GM19193 (cell line): ENCODE data around the gene FAM76A.

Experiments used
- POLR2A ChIP-seq: IDR thresholded peaks from 4 replicates; pipeline ENCODE4 v1.6.1; 2011; ENCODE audit not compliant: insufficient read depth, insufficient read length; ENCODE audit errors: extremely low read depth

FAM76A gene

GRCh38 chr1:27716262-27716895 is 9.4 kb upstream of the FAM76A start:
- no peak for TF ChIP-seq POLR2A

GRCh38 chr1:27719286-27720251 is 6.2 kb upstream of the FAM76A start:
- TF ChIP-seq POLR2A = no peak

GRCh38 chr1:27724961-27725373 is 794 bp upstream of the FAM76A start:
- no peak for TF ChIP-seq POLR2A

DNA sequence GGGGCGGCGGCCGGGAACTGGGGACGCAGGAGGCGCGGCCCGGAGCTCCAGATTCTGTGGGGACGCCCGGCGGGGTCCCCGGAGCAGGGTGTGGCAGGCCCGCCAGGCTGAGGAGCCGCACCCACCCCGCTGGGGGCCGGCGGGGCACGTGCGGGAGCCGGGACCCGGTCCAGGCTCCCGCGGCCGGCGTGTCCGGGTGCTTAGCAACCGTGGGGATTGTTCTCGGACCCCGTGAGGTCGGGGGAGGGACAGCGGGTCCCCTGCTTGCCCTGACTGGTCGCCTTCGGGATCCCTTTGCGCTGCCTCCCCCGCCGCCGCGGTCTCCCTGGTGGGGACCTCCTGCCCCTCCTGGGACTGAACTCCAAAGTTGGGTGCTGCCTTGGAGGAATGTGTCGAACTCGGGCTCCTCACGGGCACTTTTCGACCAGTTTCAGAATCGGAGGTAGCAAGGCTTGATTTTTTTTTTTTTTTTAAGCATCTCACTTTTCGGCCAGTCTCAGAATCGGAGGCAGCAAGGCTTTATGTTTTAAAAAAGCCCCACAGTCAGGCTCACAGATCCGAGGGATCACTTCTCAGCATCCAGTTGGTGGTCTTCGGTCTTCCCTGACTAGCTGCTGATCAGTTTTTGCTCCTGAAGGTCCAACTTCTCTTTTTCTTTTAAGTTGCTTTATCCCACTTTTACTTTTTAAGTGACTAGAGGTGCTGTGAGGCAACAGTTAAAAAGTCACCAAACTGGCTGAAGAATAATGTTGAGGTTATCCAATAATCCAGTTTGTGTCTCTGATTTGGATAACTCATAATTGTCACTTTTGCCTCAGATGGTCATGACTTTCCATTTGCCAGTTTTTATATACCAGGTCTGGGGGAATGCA is 648 bp downstream of the FAM76A start:
- TF ChIP-seq POLR2A = no peak

DNA sequence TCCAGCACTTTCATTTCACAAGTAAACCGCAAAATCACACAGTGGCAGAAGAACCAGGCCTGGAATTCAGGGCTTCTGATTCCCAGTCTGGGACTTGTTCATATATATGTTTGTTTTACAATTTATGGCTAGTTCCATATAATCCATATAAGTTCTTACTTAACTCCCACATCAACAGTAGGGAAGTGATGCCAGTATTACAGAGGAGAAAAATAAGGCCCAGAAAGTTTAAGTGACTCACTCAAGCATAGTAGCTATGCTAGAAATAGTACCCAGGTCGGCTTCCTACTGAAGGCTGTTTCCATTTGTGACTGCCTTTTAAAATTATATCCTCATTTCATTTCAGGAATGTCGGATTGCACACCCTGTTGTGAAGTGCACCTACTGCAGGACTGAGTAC is 1.4 kb downstream of the FAM76A start:
- no peak for TF ChIP-seq POLR2A

DNA sequence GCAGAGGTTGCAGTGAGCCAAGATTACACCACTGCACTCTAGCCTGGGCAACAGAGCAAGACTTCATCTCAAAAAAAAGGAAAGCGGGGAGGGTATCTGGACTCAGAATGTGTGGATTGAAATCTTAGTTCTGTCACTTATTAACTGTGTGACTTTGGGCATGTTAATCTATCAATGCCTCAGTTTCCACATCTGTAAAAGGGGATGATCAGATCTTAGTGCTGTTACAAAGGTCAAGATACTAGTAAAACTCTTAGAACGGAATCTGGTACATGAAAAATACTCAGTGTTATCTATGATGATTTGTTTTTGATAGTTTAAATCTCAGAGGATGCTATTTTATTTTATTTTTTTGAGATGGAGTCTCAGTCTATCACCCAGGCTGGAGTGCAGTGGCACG is 10.5 kb downstream of the FAM76A start:
- no peak for TF ChIP-seq POLR2A

GRCh38 chr1:27741121-27741520 is 15.4 kb downstream of the FAM76A start:
- TF ChIP-seq POLR2A = no peak

- TF ChIP-seq POLR2A = no peak
Observed at GRCh38 chr1:27744556-27744955, 18.8 kb downstream of the FAM76A start.

- TF ChIP-seq POLR2A = no peak
Observed at GRCh38 chr1:27745466-27745865, 19.7 kb downstream of the FAM76A start.

- TF ChIP-seq POLR2A = no peak
Observed at GRCh38 chr1:27752360-27752759, 26.6 kb downstream of the FAM76A start.

DNA sequence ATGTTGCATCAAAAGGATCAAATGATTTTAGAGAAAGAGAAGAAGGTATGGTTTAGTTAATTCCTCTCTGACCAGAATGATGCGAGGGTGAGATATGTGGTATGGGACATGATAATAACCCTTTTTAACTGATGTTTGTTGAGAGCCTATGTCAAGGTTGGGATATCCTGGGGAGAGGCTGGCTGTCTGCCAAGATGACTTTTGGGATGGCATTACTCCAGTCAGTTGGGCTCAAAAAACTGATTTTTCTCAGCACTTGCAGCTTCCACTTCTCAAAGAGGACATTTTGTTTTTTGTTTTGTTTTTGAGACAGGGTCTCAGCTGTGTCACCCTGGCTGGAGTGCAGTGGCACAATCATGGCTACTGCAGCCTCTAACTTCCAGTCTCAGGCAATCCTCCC is 29.5 kb downstream of the FAM76A start:
- no peak for TF ChIP-seq POLR2A

DNA sequence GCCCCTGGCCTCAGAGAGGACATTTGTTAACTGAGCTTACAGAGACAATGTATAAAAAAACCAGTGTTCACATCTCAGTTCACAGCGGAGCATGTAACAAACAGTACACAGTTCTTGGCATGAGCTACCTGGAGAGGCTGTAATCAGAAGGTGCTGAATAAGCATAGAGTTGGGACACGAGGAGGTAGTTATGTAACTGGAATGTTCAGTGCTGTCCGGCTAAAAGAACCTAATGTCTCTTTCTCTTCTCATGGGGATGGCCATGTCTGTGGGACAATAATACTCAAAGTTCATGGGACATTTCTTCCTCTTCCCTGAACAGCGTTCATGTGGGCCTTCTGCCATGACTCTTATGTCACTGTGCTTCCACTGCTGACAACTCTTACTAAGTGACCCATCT is 30.1 kb downstream of the FAM76A start:
- no peak for TF ChIP-seq POLR2A

DNA sequence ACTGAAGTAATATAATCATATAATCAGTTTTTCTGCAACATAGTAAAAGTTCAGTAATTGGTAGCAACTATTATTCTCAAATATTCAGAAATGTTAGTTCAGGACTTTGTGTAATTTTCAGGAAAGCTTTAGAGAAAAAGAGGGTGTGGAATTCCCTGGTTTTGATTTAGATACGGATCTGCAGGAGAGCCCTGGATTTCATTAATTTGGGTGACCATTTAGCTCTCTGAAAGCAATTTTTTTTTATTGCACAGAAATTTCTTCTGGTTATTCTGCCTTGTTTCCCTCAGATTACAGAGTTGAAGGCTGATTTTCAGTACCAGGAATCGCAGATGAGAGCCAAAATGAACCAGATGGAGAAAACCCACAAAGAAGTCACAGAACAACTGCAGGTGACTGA is 33.5 kb downstream of the FAM76A start:
- no peak for TF ChIP-seq POLR2A

- TF ChIP-seq POLR2A = no peak
Observed at GRCh38 chr1:27760426-27760825, 34.7 kb downstream of the FAM76A start.

- no peak for TF ChIP-seq POLR2A
Observed at GRCh38 chr1:27762033-27762432, 36.3 kb downstream of the FAM76A start.
